HG02678 (cell line): ENCODE measurements around the gene ITPRIPL2.

Experiments
- ATAC-seq: cut with Tn5 transposase; IDR thresholded peaks from one replicate; pipeline ENCODE4 v1.9.1; 2021; ENCODE audit warnings: mild to moderate bottlenecking, moderate library complexity; ENCODE audit not compliant: unreplicated experiment

The ITPRIPL2 gene

GRCh38 chr16:19118938-19119431, 5.2 kb downstream of the ITPRIPL2 start:
- no peak for ATAC-seq

- ATAC-seq = no peak
Observed at GRCh38 chr16:19119564-19119963, 5.8 kb downstream of the ITPRIPL2 start.

- ATAC-seq = no peak
Observed at GRCh38 chr16:19123535-19124178, 9.9 kb downstream of the ITPRIPL2 start.

- no peak for ATAC-seq
Observed at GRCh38 chr16:19126300-19126699, 12.5 kb downstream of the ITPRIPL2 start.

GRCh38 chr16:19127205-19127604, 13.4 kb downstream of the ITPRIPL2 start:
- peak; percentile 20 for ATAC-seq

- ATAC-seq = peak; percentile 52
Observed at GRCh38 chr16:19127674-19128131, 13.9 kb downstream of the ITPRIPL2 start.

- no peak for ATAC-seq
Observed at GRCh38 chr16:19128454-19129200, 14.9 kb downstream of the ITPRIPL2 start.

GRCh38 chr16:19130385-19130784, 16.6 kb downstream of the ITPRIPL2 start:
- no peak for ATAC-seq

GRCh38 chr16:19130852-19131824, 17.4 kb downstream of the ITPRIPL2 start:
- ATAC-seq = no peak

- no peak for ATAC-seq
Observed at GRCh38 chr16:19131825-19132218, 18.1 kb downstream of the ITPRIPL2 start.

GRCh38 chr16:19132255-19132654, 18.5 kb downstream of the ITPRIPL2 start:
- no peak for ATAC-seq

- ATAC-seq = no peak
Observed at GRCh38 chr16:19132898-19133297, 19.1 kb downstream of the ITPRIPL2 start.

- ATAC-seq = no peak
Observed at GRCh38 chr16:19133600-19133999, 19.8 kb downstream of the ITPRIPL2 start.

- ATAC-seq = no peak
Observed at GRCh38 chr16:19135201-19135842, 21.6 kb downstream of the ITPRIPL2 start.

GRCh38 chr16:19135896-19136438, 22.2 kb downstream of the ITPRIPL2 start:
- ATAC-seq = no peak

GRCh38 chr16:19136549-19137196, 22.9 kb downstream of the ITPRIPL2 start:
- no peak for ATAC-seq

- ATAC-seq = no peak
Observed at GRCh38 chr16:19137201-19138128, 23.7 kb downstream of the ITPRIPL2 start.

GRCh38 chr16:19138601-19139000, 24.8 kb downstream of the ITPRIPL2 start:
- no peak for ATAC-seq
